IMR-90 (cell line): ENCODE measurements around the gene RNF2. TPM values are rescaled to one million over a fixed set of nuclear protein-coding genes. Genes with fewer than 3 reads are reported as not detected.

Experiments
- ATAC-seq: fragments of 200-7000 bp; cut with Tn5 transposase; 2 replicates; pipeline ENCODE4 v1.9.1; 2020; ENCODE audit warnings: low read depth, mild to moderate bottlenecking, moderate library complexity
- BruUV-seq: library from RNA; stranded (reverse); fragments of 400-500 nt; replicated peaks from 2 replicates; lab custom pipeline; 2021; lab: Mats Ljungman, UMichigan
- CTCF ChIA-PET: fragments of 300-600 bp; formaldehyde crosslinking; extraction: SDS; loops from one replicate; lab custom pipeline; 2021; ENCODE audit warnings: antibody characterized with exemption; lab: Yijun Ruan, JAX
- POLR2A ChIA-PET: fragments of 300-600 bp; sonication (Branson Sonifier 250); formaldehyde crosslinking; loops from one replicate; lab custom pipeline; 2022; ENCODE audit warnings: antibody characterized with exemption; ENCODE audit not compliant: unreplicated experiment; lab: Charles Lee
- DNase-seq: peaks from one replicate; pipeline ENCODE4 v3.0.0; 2013
- H2AFZ ChIP-seq: replicated peaks from 2 replicates; pipeline ENCODE3; 2013; ENCODE audit warnings: low read length, mild to moderate bottlenecking; ENCODE audit not compliant: poor library complexity
- H2AK5ac ChIP-seq: 2 replicates; pipeline ENCODE4 v1.6.1; 2013; ENCODE audit warnings: low read depth, low read length, inconsistent platforms
- H2AK9ac ChIP-seq: replicated peaks from 2 replicates; pipeline ENCODE3; 2013; ENCODE audit warnings: mild to moderate bottlenecking, low read depth, low read length, moderate library complexity; ENCODE audit not compliant: poor library complexity
- H2BK120ac ChIP-seq: 2 replicates; pipeline ENCODE4 v1.6.1; 2013; ENCODE audit warnings: low read depth, low read length, inconsistent platforms
- H2BK15ac ChIP-seq: 3 replicates; pipeline ENCODE4 v1.6.1; 2013; ENCODE audit warnings: low read depth, low read length, inconsistent platforms
- H2BK20ac ChIP-seq: 2 replicates; pipeline ENCODE4 v1.6.1; 2013; ENCODE audit warnings: low read depth, mild to moderate bottlenecking, inconsistent platforms, low read length, moderate library complexity
- H2BK5ac ChIP-seq: 2 replicates; pipeline ENCODE4 v1.6.1; 2013; ENCODE audit warnings: mild to moderate bottlenecking, low read depth, low read length, inconsistent platforms; ENCODE audit not compliant: poor library complexity, severe bottlenecking
- H3K14ac ChIP-seq: replicated peaks from 2 replicates; pipeline ENCODE4 v1.6.1; 2013; ENCODE audit warnings: low read depth, low read length, inconsistent platforms
- H3K18ac ChIP-seq: 2 replicates; pipeline ENCODE4 v1.6.1; 2013; ENCODE audit warnings: low read depth, low read length, control low read depth
- H3K23ac ChIP-seq: 2 replicates; pipeline ENCODE4 v1.6.1; 2013; ENCODE audit warnings: low read depth, low read length, inconsistent platforms
- H3K27ac ChIP-seq: 2 replicates; pipeline ENCODE4 v1.5.1; 2013; ENCODE audit warnings: mild to moderate bottlenecking, control low read depth, low read length; ENCODE audit not compliant: insufficient read depth
- H3K27me3 ChIP-seq: 2 replicates; pipeline ENCODE4 v1.6.1; 2013; ENCODE audit warnings: low read length; ENCODE audit not compliant: control insufficient read depth, insufficient read depth
- H3K36me3 ChIP-seq: 2 replicates; pipeline ENCODE4 v1.6.1; 2013; ENCODE audit warnings: low read length, mixed read lengths; ENCODE audit not compliant: control insufficient read depth, insufficient read depth
- H3K4ac ChIP-seq: 2 replicates; pipeline ENCODE4 v1.6.1; 2013; ENCODE audit warnings: low read depth, low read length, inconsistent platforms
- H3K4me1 ChIP-seq: 2 replicates; pipeline ENCODE4 v1.6.1; 2013; ENCODE audit warnings: low read length, mixed read lengths; ENCODE audit not compliant: control insufficient read depth, insufficient read depth
- H3K4me2 ChIP-seq: 2 replicates; pipeline ENCODE4 v1.6.1; 2013; ENCODE audit warnings: low read depth, mild to moderate bottlenecking, control low read depth, low read length, moderate library complexity
- H3K4me3 ChIP-seq: 2 replicates; pipeline ENCODE4 v1.5.1; 2013; ENCODE audit warnings: low read depth, mild to moderate bottlenecking, control low read depth, low read length, moderate library complexity; ENCODE audit not compliant: insufficient read depth
- H3K56ac ChIP-seq: 2 replicates; pipeline ENCODE4 v1.6.1; 2013; ENCODE audit warnings: low read length, inconsistent platforms; ENCODE audit not compliant: insufficient read depth; ENCODE audit errors: extremely low read depth
- H3K79me1 ChIP-seq, 2 experiments: 2 replicates each; pipeline ENCODE4 v1.6.1; 2013; ENCODE audit warnings: low read length in 2 of 2, inconsistent platforms in 1 of 2, low read depth in 1 of 2
- H3K9ac ChIP-seq: 2 replicates; pipeline ENCODE4 v1.6.1; 2013; ENCODE audit warnings: low read depth, low read length, control low read depth
- H3K9me1 ChIP-seq: 2 replicates; pipeline ENCODE4 v1.6.1; 2013; ENCODE audit warnings: low read length, inconsistent platforms; ENCODE audit not compliant: insufficient read depth
- H3K9me3 ChIP-seq: 2 replicates; pipeline ENCODE4 v1.6.1; 2013; ENCODE audit warnings: low read length; ENCODE audit not compliant: control insufficient read depth, insufficient read depth
- H4K20me1 ChIP-seq: 2 replicates; pipeline ENCODE4 v1.6.1; 2013; ENCODE audit warnings: low read length, inconsistent platforms; ENCODE audit not compliant: insufficient read depth
- H4K5ac ChIP-seq: 2 replicates; pipeline ENCODE4 v1.6.1; 2013; ENCODE audit warnings: mild to moderate bottlenecking, low read depth, low read length, control low read depth
- H4K8ac ChIP-seq, 2 experiments: 2 replicates each; pipeline ENCODE4 v1.6.1; 2013; ENCODE audit warnings: low read depth in 2 of 2, low read length in 2 of 2, control low read depth in 1 of 2, inconsistent platforms in 1 of 2
- H4K91ac ChIP-seq: 2 replicates; pipeline ENCODE4 v1.6.1; 2013; ENCODE audit warnings: low read depth, low read length, inconsistent platforms; ENCODE audit not compliant: insufficient read depth
- MAFK ChIP-seq: IDR thresholded peaks from 2 replicates; pipeline ENCODE4 v1.6.1; 2012; ENCODE audit warnings: low read depth, low read length, improper control_type of control experiment
- NFE2L2 ChIP-seq: fragments of 150-350 bp; IDR thresholded peaks from 2 replicates; pipeline ENCODE4 v1.6.1; 2016; ENCODE audit warnings: low read depth, mild to moderate bottlenecking, low read length
- dilution Hi-C: fragments of 300-500 bp; cut with HindIII; formaldehyde crosslinking; loops from one replicate; pipeline ENCODE4 v1.14.3; 2018; ENCODE audit warnings: low sequenced_read_pairs; ENCODE audit not compliant: unreplicated experiment
- in situ Hi-C: fragments of 300-500 bp; cut with MboI; formaldehyde crosslinking; loops from 3 replicates; pipeline ENCODE4 v1.14.3; 2019; ENCODE audit warnings: low sequenced_read_pairs, inconsistent platforms, mixed read lengths
- intact Hi-C: fragments of 100-400 bp; cut with micrococcal nuclease; formaldehyde crosslinking; loops from 2 replicates; pipeline ENCODE4 v1.10.0; 2022
- polyA plus RNA-seq, 3 experiments: library from polyadenylated mRNA; depleted of rRNA; stranded (reverse); fragments of >200 nt; gene quantifications; 2 replicates each; pipeline ENCODE4 v1.2.3, GENCODE V29; 2012; ENCODE audit warnings: low replicate concordance in 1 of 3
- total RNA-seq: library from RNA; depleted of rRNA; stranded (reverse); fragments of >200 nt; gene quantifications from 2 replicates; pipeline ENCODE4 v1.2.3, GENCODE V29; 2012

Gene RNF2
- total and polyA plus RNA-seq, 2 of the 4 experiments (the other 2 are of a cell fraction) = 22.6 to 48.8 TPM

GRCh38 chr1:185111873-185112272, 66.5 kb downstream of the RNF2 start:
- Histone ChIP-seq H4K91ac (no peak overlapping the region), H2AK5ac (no peak overlapping the region), H3K27ac (no peak overlapping the region), H4K20me1 (no peaks in the 10 kb centered on the region), H4K8ac (no peak overlapping the region), H2BK20ac (no peak overlapping the region), H3K4me2 (no peak overlapping the region), H3K18ac (no peak overlapping the region), H3K4me3 (no peak overlapping the region), H2BK5ac (no peak overlapping the region), H3K9me1 (no peaks in the 10 kb centered on the region), H3K14ac (no peak overlapping the region), H2AFZ (no peak overlapping the region), H3K36me3 (no peaks in the 10 kb centered on the region), H2BK15ac (no peak overlapping the region), H2BK120ac (no peak overlapping the region), H2AK9ac (no peak overlapping the region), H3K56ac (no peak overlapping the region), H3K9me3 (peaks cover 10% of the 10 kb centered on the region), H3K4me1 (no peaks in the 10 kb centered on the region), H3K27me3 (no peaks in the 10 kb centered on the region), H3K4ac (no peak overlapping the region), H3K23ac (no peak overlapping the region), H3K79me1 (no peaks in the 10 kb centered on the region; a peak in 1 of 4 replicates), H3K9ac (no peak overlapping the region), H4K5ac (no peak overlapping the region)
- ATAC-seq = no peak
- CTCF ChIA-PET = no interaction called here
- DNase-seq = no peak
- TF ChIP-seq NFE2L2 (no peak), MAFK (peak; percentile 38; the same call in 1 of the 2 replicates)
- intact Hi-C loops = no loop called here
- dilution Hi-C loops = no loop called here
- POLR2A ChIA-PET = no interaction called here
- no TSS peak for BruUV-seq
- in situ Hi-C loops = no loop called here
